Measurements from ENCODE around the gene DPH2. TPM values are rescaled to one million over a fixed set of nuclear protein-coding genes. Genes with fewer than 3 reads are reported as not detected.
A peak's percentile ranks its signal among the peaks of the same experiment; 100 is the strongest.

The DPH2 gene
- total RNA-seq, 1 donor from 2014 or later: 12.2 TPM

GRCh38 chr1:43969416-43969745, 429 bp upstream of the DPH2 start:
- DNase-seq: no peak

- no peak for DNase-seq
Measured at GRCh38 chr1:43970502-43970901, 692 bp downstream of the DPH2 start.

GRCh38 chr1:43970911-43971310, 1.1 kb downstream of the DPH2 start:
- DNase-seq: no peak

- DNase-seq: no peak
Measured at GRCh38 chr1:43971336-43971980, 1.6 kb downstream of the DPH2 start.

DNA sequence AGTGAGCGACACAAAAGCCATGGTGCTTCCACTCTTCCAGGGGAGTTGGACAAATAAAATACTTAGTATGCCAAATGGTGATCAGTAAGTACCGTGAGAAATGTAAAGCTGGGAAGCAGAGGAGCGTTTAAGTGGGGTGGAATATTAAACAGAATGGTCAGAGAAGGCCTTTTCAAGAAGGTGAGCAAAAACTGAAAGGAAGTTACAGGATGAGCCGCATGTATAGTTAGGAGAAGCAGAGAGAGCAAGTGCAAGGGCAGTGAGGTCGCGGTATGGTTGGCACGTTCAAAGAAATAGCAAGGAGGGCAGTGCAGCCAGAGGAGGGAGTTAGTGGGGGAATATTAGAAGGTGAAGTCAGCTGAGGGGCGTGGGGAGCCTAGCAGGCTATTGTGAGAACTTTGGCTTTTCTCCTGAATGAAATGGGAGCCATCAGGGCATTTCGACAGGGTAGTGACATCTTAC, 4.2 kb downstream of the DPH2 start:
- DNase-seq: no peak

- DNase-seq: peak; percentile 98
Measured at GRCh38 chr1:43974443-43975248, 4.8 kb downstream of the DPH2 start, which contains the start of gene ATP6V0B. ATP6V0B (plus strand) TSS chr1:43974960; CDS start chr1:43975041, 81 bp downstream.

DNA sequence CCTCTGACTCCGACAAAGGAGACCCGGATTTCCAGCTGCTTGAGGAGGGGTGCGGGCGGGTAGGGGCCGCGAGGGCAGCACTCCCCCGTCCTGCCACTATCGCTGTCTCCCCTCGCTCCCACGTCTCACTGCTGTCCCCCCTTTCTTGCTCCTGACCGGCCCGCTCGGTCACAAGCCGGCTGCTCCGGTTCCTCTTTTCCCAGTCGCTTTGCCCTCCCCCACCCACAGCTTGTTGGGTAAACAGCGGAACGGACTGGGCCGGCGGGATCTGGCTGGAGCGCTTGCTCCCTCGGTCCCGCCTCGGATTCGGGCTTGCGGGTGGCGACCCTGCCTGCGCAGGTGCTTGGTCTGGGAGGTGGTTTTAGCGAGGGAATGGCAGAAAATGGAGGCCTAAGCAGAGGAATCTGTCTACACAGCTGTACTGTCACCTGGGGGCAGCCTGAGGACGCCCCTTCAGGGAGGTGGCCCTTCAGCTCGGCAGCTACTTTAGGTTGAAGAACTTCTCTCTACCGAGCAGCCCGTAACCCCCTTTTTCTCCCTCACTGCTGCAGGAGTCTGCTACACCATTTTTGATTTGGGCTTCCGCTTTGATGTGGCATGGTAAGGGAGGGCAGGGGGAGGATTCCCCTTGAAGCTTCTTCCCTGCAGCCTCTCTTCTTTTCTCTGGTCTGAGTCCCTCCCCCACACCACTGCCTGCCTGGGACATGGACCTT, 5.6 kb downstream of the DPH2 start:
- DNase-seq: peak; percentile 36

DNA sequence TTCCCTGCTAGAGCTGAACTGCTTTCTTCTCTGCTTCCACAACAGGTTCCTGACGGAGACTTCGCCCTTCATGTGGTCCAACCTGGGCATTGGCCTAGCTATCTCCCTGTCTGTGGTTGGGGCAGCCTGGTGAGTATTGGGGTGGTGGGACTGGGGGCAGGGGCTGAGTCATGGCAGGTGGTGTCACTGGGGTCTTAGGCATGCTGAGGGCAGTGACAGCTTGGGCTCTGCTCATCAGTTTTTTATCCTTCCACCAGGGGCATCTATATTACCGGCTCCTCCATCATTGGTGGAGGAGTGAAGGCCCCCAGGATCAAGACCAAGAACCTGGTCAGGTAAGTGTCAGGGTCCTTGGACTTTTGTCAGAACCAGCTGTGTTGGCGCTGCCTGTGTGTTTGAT, 6.2 kb downstream of the DPH2 start:
- no peak for DNase-seq

GRCh38 chr1:43976890-43977289, 7.1 kb downstream of the DPH2 start:
- DNase-seq: no peak

DNA sequence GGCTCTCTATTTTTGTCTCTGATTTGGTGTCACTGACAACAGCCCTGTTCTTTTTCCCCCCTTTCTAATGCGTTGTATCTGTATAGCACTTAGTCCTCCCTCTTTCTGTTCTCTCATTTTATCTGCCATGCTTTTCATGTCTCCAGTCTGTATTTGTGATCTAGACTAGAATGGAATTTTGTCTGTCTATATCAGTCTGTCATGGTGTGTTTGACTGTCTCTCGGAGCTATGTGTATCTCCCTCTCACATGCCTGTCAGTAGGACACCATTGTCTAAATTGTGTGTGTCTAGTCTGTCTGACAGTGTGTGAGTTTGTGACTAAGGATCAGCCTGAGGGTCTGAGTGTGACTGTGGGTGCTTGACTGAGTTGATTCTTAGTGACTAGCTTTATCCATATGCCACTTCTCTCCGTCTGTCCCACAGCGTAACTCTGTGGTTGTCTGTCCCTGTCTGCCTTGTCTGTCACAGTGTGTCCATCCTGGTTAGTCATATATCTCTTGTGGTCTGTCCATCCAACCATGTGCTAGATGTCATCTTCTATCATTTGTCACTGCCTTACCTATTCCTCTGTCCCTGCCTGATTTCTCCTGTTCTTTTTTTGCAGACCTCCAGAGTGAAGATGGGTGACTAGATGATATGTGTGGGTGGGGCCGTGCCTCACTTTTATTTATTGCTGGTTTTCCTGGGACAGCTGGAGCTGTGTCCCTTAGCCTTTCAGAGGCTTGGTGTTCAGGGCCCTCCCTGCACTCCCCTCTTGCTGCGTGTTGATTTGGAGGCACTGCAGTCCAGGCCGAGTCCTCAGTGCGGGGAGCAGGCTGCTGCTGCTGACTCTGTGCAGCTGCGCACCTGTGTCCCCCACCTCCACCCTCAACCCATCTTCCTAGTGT, 7.8 kb downstream of the DPH2 start:
- no peak for DNase-seq

GRCh38 chr1:43978264-43978550, 8.4 kb downstream of the DPH2 start:
- DNase-seq: no peak

GRCh38 chr1:43978551-43979260, 8.9 kb downstream of the DPH2 start, which contains the start of gene B4GALT2:
B4GALT2 (plus strand) TSS chr1:43979210; CDS start chr1:43981161, 1,951 bp downstream.
- peak; percentile 55 for DNase-seq

DNA sequence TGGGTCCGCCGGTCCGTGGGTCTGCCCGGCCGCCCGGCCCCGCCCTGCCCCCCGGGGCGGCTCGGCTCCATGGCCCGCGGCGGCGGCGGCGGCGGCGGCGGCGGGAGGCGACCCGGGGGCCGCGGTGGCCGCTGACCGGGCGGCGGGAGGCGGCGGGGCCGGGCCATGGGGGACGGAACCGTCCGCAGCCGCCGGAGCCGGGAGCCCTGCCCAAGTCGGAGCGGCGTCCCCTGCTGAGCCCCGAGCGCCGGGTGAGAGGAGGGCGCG, 9.4 kb downstream of the DPH2 start:
- no peak for DNase-seq

GRCh38 chr1:43979528-43980254, 9.9 kb downstream of the DPH2 start:
- peak; percentile 61 for DNase-seq

- no peak for DNase-seq
Measured at GRCh38 chr1:43980255-43981134, 10.7 kb downstream of the DPH2 start.

DNA sequence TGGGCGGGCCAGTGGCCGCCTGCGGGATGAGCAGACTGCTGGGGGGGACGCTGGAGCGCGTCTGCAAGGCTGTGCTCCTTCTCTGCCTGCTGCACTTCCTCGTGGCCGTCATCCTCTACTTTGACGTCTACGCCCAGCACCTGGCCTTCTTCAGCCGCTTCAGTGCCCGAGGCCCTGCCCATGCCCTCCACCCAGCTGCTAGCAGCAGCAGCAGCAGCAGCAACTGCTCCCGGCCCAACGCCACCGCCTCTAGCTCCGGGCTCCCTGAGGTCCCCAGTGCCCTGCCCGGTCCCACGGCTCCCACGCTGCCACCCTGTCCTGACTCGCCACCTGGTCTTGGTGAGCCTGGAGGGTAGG, 11.3 kb downstream of the DPH2 start:
- no peak for DNase-seq

DNA sequence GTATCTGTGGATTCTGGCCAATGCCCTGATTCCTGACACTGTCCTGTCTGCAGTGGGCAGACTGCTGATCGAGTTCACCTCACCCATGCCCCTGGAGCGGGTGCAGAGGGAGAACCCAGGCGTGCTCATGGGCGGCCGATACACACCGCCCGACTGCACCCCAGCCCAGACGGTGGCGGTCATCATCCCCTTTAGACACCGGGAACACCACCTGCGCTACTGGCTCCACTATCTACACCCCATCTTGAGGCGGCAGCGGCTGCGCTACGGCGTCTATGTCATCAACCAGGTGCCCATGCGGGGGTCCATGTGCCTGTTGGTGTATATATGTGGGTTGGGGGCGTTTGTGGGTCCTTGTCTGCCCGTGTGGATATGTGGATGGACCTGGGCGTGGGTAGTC, 11.8 kb downstream of the DPH2 start:
- no peak for DNase-seq

DNA sequence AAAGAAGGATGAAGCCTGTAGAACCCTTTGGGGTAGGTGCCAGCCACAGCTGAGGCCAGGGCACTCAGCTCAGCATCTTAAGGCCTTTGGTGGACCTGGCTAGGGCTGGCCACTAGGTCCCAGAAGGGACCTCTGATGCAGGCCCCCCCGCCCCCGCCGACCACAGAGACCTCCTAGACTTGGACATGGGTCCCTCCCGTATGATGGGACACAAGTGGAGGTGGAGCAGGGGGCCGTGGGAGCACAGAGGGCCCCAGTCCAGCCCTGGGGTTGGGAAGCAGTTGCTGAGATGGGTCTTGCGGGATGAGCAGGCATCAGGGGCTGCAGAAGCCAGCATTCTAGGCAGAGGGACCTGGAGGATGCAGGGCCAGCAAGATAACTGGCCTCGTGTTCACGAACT, 12.4 kb downstream of the DPH2 start:
- no peak for DNase-seq

- no peak for DNase-seq
Measured at GRCh38 chr1:43982808-43983207, 13.0 kb downstream of the DPH2 start.

GRCh38 chr1:43983253-43983899, 13.6 kb downstream of the DPH2 start:
- no peak for DNase-seq

Data from tongue (tissue), 2 donors.